Transverse colon (tissue), 4 donors: ENCODE measurements around the gene SWAP70.

Source experiments
- CTCF ChIP-seq, 5 experiments: fragments of 200-600 bp in 3 of 5; fragments of 450-650 bp in 2 of 5; sonication (generic) in 3 of 5; IDR thresholded peaks; 1 replicate in 2 of 5; 2 replicates in 3 of 5; pipeline ENCODE4 v1.5.1; 2016 to 2017; ENCODE audit warnings: antibody characterized with exemption in 5 of 5, inconsistent platforms in 3 of 5, mild to moderate bottlenecking in 2 of 5, moderate library complexity in 1 of 5
- EP300 ChIP-seq: sonication (generic); formaldehyde crosslinking; IDR thresholded peaks from one replicate; pipeline ENCODE4 v1.6.1; 2017; ENCODE audit warnings: antibody characterized with exemption, low read depth
- POLR2A ChIP-seq: fragments of 450-650 bp; IDR thresholded peaks from one replicate; pipeline ENCODE4 v1.6.1; 2016; ENCODE audit warnings: antibody characterized with exemption, mild to moderate bottlenecking, moderate library complexity
- POLR2AphosphoS5 ChIP-seq, 3 donors: sonication (generic); formaldehyde crosslinking; IDR thresholded peaks; one replicate each; pipeline ENCODE4 v1.6.1; 2016; ENCODE audit warnings: antibody characterized with exemption in 3 of 3

- no peak for TF ChIP-seq CTCF (IDR thresholded peaks at IDR 0.05)
- TF ChIP-seq POLR2A = no peak
- no peak for TF ChIP-seq POLR2AphosphoS5 (IDR thresholded peaks at IDR 0.05)
- TF ChIP-seq EP300 = no peak
Observed at GRCh38 chr11:9720290-9720630, 56.4 kb downstream of the SWAP70 start.
